GM12878 (cell line): ENCODE data around the gene CXXC5. TPM values are rescaled to one million over a fixed set of nuclear protein-coding genes. Genes with fewer than 3 reads are reported as not detected.

ENCODE experiments used
- ATAC-seq: fragments of 200-7000 bp; cut with Tn5 transposase; 3 replicates; pipeline ENCODE4 v1.9.1; 2020; ENCODE audit warnings: mild to moderate bottlenecking, moderate library complexity
- BruUV-seq: library from RNA; stranded (reverse); fragments of 400-500 nt; replicated peaks from 2 replicates; lab custom pipeline; 2021; lab: Mats Ljungman, UMichigan
- CTCF ChIA-PET: fragments of 300-600 bp; sonication (Branson Sonifier 250); formaldehyde crosslinking; extraction: SDS; loops from one replicate; lab custom pipeline; 2021; ENCODE audit warnings: inconsistent platforms; lab: Yijun Ruan, JAX
- POLR2A ChIA-PET: fragments of 350-600 bp; formaldehyde crosslinking; extraction: SDS; loops from one replicate; lab custom pipeline; 2021; ENCODE audit warnings: inconsistent platforms; lab: Charles Lee
- RAD21 ChIA-PET: fragments of 300-600 bp; sonication (Branson Sonifier 250); formaldehyde crosslinking; loops from one replicate; lab custom pipeline; 2023; ENCODE audit warnings: antibody characterized with exemption; ENCODE audit not compliant: unreplicated experiment; lab: Charles Lee
- SMC1A ChIA-PET: fragments of 300-600 bp; sonication (Branson Sonifier 250); formaldehyde crosslinking; loops from one replicate; lab custom pipeline; 2023; ENCODE audit not compliant: unreplicated experiment, uncharacterized antibody; lab: Charles Lee
- DNase-seq: peaks from one replicate; pipeline ENCODE4 v3.0.0-alpha.2; 2011; ENCODE audit warnings: low read depth, low spot score
- FAIRE-seq: peaks from 3 replicates; lab custom pipeline; 2011; peaks lifted over from hg19 to GRCh38; lab: Jason Lieb, UNC
- H2AFZ ChIP-seq: 2 replicates; pipeline ENCODE4 v1.6.0; 2011; ENCODE audit warnings: low read depth, low read length, control low read depth; ENCODE audit not compliant: control insufficient read depth
- H3K27ac ChIP-seq: 2 replicates; pipeline ENCODE4 v1.5.1; 2011; ENCODE audit warnings: control low read depth; ENCODE audit not compliant: control insufficient read depth, insufficient read depth
- H3K27me3 ChIP-seq, 2 experiments: replicated peaks in 1 of 2; 2 replicates each; pipeline versions ENCODE4 v1.6.0 to v1.6.1; 2011; ENCODE audit warnings: low read length in 1 of 2; ENCODE audit not compliant: control insufficient read depth in 2 of 2, insufficient read depth in 2 of 2
- H3K36me3 ChIP-seq, 2 experiments: 2 replicates each; pipeline ENCODE4 v1.5.1; 2011; ENCODE audit warnings: low read length in 1 of 2; ENCODE audit not compliant: control insufficient read depth in 2 of 2, insufficient read depth in 2 of 2
- H3K4me1 ChIP-seq: 2 replicates; pipeline ENCODE4 v1.6.1; 2011; ENCODE audit warnings: mild to moderate bottlenecking, low read length, moderate library complexity, mixed read lengths; ENCODE audit not compliant: control insufficient read depth, insufficient read depth
- H3K4me2 ChIP-seq: 2 replicates; pipeline ENCODE4 v1.6.0; 2011; ENCODE audit warnings: control low read depth; ENCODE audit not compliant: control insufficient read depth, insufficient read depth
- H3K4me3 ChIP-seq: fragments of 200-600 bp; sonication (generic); 2 replicates; pipeline ENCODE4 v1.5.1; 2016
- H3K79me2 ChIP-seq: 2 replicates; pipeline ENCODE4 v1.6.0; 2011; ENCODE audit warnings: low read length; ENCODE audit not compliant: control insufficient read depth, insufficient read depth
- H3K9ac ChIP-seq: 2 replicates; pipeline ENCODE4 v1.8.0; 2011; ENCODE audit warnings: low read length, control low read depth, mixed read lengths; ENCODE audit not compliant: control insufficient read depth, insufficient read depth
- H3K9me3 ChIP-seq: replicated peaks from 3 replicates; pipeline ENCODE4 v1.5.1; 2011; ENCODE audit warnings: mild to moderate bottlenecking, low read length; ENCODE audit not compliant: control insufficient read depth, insufficient read depth
- H4K20me1 ChIP-seq: 2 replicates; pipeline ENCODE4 v1.6.0; 2011; ENCODE audit not compliant: control insufficient read depth, insufficient read depth
- BMI1 ChIP-seq: fragments of 450-650 bp; IDR thresholded peaks from 2 replicates; pipeline ENCODE4 v1.6.1; 2016; ENCODE audit warnings: mild to moderate bottlenecking, moderate library complexity, borderline replicate concordance
- NFIC ChIP-seq: IDR thresholded peaks from 2 replicates; pipeline ENCODE4 v1.6.1; 2012; ENCODE audit warnings: low read depth, mild to moderate bottlenecking, inconsistent platforms, low read length, moderate library complexity
- NR2C1 ChIP-seq: fragments of 450-650 bp; IDR thresholded peaks from 2 replicates; pipeline ENCODE4 v1.6.1; 2017; ENCODE audit warnings: antibody characterized with exemption, mild to moderate bottlenecking, moderate library complexity
- NR2F1 ChIP-seq: fragments of 450-650 bp; conservative IDR thresholded peaks from 2 replicates; pipeline ENCODE4 v1.6.1; 2017; ENCODE audit warnings: mild to moderate bottlenecking
- PAX5 ChIP-seq: IDR thresholded peaks from 2 replicates; pipeline ENCODE4 v1.6.1; 2011; ENCODE audit warnings: low read depth, low read length, borderline replicate concordance
- PAX8 ChIP-seq: fragments of 450-650 bp; IDR thresholded peaks from 2 replicates; pipeline ENCODE4 v1.6.1; 2017; ENCODE audit warnings: mild to moderate bottlenecking, moderate library complexity
- PML ChIP-seq: IDR thresholded peaks from 2 replicates; pipeline ENCODE4 v1.6.1; 2012; ENCODE audit warnings: low read length, inconsistent platforms
- SIN3A ChIP-seq: IDR thresholded peaks from 2 replicates; pipeline ENCODE4 v1.6.1; 2012; ENCODE audit warnings: low read depth, low read length, improper control_type of control experiment
- SMARCA5 ChIP-seq: fragments of 450-650 bp; IDR thresholded peaks from 2 replicates; pipeline ENCODE4 v1.6.1; 2017; ENCODE audit warnings: mild to moderate bottlenecking
- SUPT20H ChIP-seq: IDR thresholded peaks from 2 replicates; pipeline ENCODE4 v1.6.1; 2011; ENCODE audit warnings: low read depth, mild to moderate bottlenecking, low read length, moderate library complexity, borderline replicate concordance; ENCODE audit not compliant: control insufficient read depth
- TCF3 ChIP-seq: IDR thresholded peaks from 2 replicates; pipeline ENCODE4 v1.6.1; 2012; ENCODE audit warnings: low read depth, mild to moderate bottlenecking, low read length, borderline replicate concordance; ENCODE audit not compliant: insufficient read depth
- ZNF217 ChIP-seq: fragments of 450-650 bp; IDR thresholded peaks from 2 replicates; pipeline ENCODE4 v1.6.1; 2017; ENCODE audit warnings: antibody characterized with exemption, mild to moderate bottlenecking
- WGBS: methylation state at CpG from one replicate; pipeline ENCODE4 v1.1.6; 2016; ENCODE audit warnings: low lambda C conversion rate; ENCODE audit not compliant: insufficient replicate concordance, insufficient coverage; ENCODE audit errors: missing lambda C conversion rate; 5-methylcytosine and 5-hydroxymethylcytosine counted together
- in situ Hi-C: fragments of 300-500 bp; cut with MboI; formaldehyde crosslinking; loops from 9 replicates; pipeline ENCODE4 v1.14.3; 2018; ENCODE audit warnings: mixed read lengths
- intact Hi-C: fragments of 100-400 bp; cut with micrococcal nuclease; formaldehyde crosslinking; loops from one replicate; pipeline ENCODE4 v1.14.2; 2022; ENCODE audit not compliant: unreplicated experiment
- polyA plus RNA-seq, 11 experiments: library from polyadenylated mRNA; depleted of rRNA in 4 of 11; unstranded in 6 of 11; stranded (reverse) in 5 of 11; fragments of >200 nt; fragmentation: Nextera tagmentation in 4 of 11; fragmentation: Illumina TruSeq in 1 of 11; extraction: Ambion mirVana in 4 of 11; extraction: Trizol in 1 of 11; gene quantifications; 1 replicate in 1 of 11; 2 replicates in 10 of 11; pipeline versions ENCODE4 v1.2.1 to v1.2.3, GENCODE V29; 2011 to 2016; ENCODE audit warnings: inconsistent platforms in 2 of 11, missing spikeins in 2 of 11, low read depth in 1 of 11
- total RNA-seq, 4 experiments: library from RNA; depleted of rRNA in 3 of 4; stranded (reverse); fragments of >200 nt in 3 of 4; fragmentation: Illumina TruSeq in 1 of 4; extraction: Trizol in 1 of 4; gene quantifications; 2 replicates each; pipeline versions ENCODE4 v1.2.1 to v1.2.3, GENCODE V29; 2013 to 2021
- TF ChIP-seq, protein P1 (sequence below): fragments of 450-650 bp; conservative IDR thresholded peaks from 2 replicates; pipeline ENCODE4 v1.6.1; 2017; ENCODE audit warnings: mild to moderate bottlenecking, moderate library complexity
- TF ChIP-seq, protein P2 (sequence below): IDR thresholded peaks from 2 replicates; pipeline ENCODE4 v1.6.1; 2012; ENCODE audit warnings: mild to moderate bottlenecking, low read depth, low read length
- TF ChIP-seq, protein P3 (sequence below): IDR thresholded peaks from 2 replicates; pipeline ENCODE4 v1.6.1; 2012; ENCODE audit warnings: low read depth, low read length, improper control_type of control experiment
- TF ChIP-seq, protein P4 (sequence below): IDR thresholded peaks from 2 replicates; pipeline ENCODE4 v1.6.1; 2011; ENCODE audit warnings: low read depth, mild to moderate bottlenecking, low read length, moderate library complexity, borderline replicate concordance; ENCODE audit errors: extremely low read depth

CXXC5 gene
- total and polyA plus RNA-seq, 10 of the 15 experiments (the other 5 are each of a cell fraction or from before 2014, with no cell fraction given): 1.8 to 90.8 (median 40.7) TPM

DNA sequence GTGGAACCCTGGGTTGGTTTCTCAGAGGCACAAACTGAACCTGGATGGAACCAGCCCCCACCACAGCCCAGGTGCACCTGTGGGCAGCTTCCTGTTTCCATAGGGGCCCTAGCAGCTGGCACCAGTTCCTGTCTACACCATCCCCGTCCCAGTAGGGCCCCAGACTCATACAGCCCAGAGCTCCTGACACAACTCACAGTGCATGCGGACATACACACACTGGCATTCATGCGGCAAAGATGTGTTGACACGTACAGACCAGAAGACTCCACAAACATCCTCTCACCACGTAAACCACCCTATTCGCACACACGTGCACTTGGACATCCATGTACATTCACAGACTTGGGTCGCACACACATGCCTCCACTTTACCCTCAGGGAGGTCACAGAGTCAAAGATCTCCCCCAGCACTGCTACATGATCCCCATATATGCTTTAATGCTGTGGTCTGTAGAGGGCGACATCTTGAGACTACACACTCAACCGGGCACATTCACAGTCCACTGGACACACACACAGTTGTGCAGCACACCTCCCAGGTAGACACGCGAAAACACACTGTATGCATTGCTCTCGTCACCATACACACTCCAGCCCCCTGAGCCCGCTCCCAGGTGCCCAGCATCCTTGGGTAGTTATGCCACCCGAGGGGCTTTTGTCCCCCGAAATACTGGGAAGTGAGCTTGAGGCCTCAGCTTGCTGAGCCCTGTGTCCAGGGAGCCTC lies 22.4 kb downstream of the CXXC5 start:
- peak overlapping the region; percentile 92 for H3K4me2 ChIP-seq
- intact Hi-C loops: loop anchor here (1.0 kb wide), 2 partner anchors 22 to 34 kb away; partner anchors contain the start of gene CXXC5
- no peak for TF ChIP-seq BMI1
- TF ChIP-seq SUPT20H: no peak
- TF ChIP-seq, protein P1, sequence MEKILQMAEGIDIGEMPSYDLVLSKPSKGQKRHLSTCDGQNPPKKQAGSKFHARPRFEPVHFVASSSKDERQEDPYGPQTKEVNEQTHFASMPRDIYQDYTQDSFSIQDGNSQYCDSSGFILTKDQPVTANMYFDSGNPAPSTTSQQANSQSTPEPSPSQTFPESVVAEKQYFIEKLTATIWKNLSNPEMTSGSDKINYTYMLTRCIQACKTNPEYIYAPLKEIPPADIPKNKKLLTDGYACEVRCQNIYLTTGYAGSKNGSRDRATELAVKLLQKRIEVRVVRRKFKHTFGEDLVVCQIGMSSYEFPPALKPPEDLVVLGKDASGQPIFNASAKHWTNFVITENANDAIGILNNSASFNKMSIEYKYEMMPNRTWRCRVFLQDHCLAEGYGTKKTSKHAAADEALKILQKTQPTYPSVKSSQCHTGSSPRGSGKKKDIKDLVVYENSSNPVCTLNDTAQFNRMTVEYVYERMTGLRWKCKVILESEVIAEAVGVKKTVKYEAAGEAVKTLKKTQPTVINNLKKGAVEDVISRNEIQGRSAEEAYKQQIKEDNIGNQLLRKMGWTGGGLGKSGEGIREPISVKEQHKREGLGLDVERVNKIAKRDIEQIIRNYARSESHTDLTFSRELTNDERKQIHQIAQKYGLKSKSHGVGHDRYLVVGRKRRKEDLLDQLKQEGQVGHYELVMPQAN: 0 out of 2 replicates have a peak, but pooled peaks have one; percentile 43
- no peak for TF ChIP-seq PML
- TF ChIP-seq, protein P2, sequence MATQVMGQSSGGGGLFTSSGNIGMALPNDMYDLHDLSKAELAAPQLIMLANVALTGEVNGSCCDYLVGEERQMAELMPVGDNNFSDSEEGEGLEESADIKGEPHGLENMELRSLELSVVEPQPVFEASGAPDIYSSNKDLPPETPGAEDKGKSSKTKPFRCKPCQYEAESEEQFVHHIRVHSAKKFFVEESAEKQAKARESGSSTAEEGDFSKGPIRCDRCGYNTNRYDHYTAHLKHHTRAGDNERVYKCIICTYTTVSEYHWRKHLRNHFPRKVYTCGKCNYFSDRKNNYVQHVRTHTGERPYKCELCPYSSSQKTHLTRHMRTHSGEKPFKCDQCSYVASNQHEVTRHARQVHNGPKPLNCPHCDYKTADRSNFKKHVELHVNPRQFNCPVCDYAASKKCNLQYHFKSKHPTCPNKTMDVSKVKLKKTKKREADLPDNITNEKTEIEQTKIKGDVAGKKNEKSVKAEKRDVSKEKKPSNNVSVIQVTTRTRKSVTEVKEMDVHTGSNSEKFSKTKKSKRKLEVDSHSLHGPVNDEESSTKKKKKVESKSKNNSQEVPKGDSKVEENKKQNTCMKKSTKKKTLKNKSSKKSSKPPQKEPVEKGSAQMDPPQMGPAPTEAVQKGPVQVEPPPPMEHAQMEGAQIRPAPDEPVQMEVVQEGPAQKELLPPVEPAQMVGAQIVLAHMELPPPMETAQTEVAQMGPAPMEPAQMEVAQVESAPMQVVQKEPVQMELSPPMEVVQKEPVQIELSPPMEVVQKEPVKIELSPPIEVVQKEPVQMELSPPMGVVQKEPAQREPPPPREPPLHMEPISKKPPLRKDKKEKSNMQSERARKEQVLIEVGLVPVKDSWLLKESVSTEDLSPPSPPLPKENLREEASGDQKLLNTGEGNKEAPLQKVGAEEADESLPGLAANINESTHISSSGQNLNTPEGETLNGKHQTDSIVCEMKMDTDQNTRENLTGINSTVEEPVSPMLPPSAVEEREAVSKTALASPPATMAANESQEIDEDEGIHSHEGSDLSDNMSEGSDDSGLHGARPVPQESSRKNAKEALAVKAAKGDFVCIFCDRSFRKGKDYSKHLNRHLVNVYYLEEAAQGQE: no peak
- no peak for TF ChIP-seq PAX8
- TF ChIP-seq ZNF217: no peak; the same call in 1 of the 2 replicates
- peak; percentile 67; the same call in 1 of the 2 replicates for TF ChIP-seq SMARCA5
- TF ChIP-seq NR2C1: no peak
- peak; percentile 98 for TF ChIP-seq TCF3
- TF ChIP-seq, protein P3, sequence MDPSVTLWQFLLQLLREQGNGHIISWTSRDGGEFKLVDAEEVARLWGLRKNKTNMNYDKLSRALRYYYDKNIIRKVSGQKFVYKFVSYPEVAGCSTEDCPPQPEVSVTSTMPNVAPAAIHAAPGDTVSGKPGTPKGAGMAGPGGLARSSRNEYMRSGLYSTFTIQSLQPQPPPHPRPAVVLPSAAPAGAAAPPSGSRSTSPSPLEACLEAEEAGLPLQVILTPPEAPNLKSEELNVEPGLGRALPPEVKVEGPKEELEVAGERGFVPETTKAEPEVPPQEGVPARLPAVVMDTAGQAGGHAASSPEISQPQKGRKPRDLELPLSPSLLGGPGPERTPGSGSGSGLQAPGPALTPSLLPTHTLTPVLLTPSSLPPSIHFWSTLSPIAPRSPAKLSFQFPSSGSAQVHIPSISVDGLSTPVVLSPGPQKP: no peak
- TF ChIP-seq, protein P4, sequence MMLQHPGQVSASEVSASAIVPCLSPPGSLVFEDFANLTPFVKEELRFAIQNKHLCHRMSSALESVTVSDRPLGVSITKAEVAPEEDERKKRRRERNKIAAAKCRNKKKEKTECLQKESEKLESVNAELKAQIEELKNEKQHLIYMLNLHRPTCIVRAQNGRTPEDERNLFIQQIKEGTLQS: no peak
- TF ChIP-seq PAX5: peak; percentile 62; the same call in 1 of the 2 replicates
- no peak for TF ChIP-seq SIN3A
- TF ChIP-seq NR2F1: peak; percentile 66
- no peak for TF ChIP-seq NFIC

More for the DNA sequence above, 22.4 kb downstream of the CXXC5 start:
- peaks cover 54% of the 10 kb centered on the region for H3K4me1 ChIP-seq
- ChIA-PET SMC1A (interaction anchor here (0.6 to 13.6 kb wide), 11 partner anchors 11 to 250 kb away, joined by 3 to 151 read pairs (median 14); partner anchors contain the start of gene CXXC5), POLR2A (interaction anchor here (0.7 to 16.9 kb wide), 13 partner anchors 11 to 78 kb away, joined by 3 to 163 read pairs (median 10); partner anchors contain the start of gene CXXC5), RAD21 (interaction anchor here (0.6 to 14.6 kb wide), 14 partner anchors 11 to 248 kb away, joined by 3 to 186 read pairs (median 16); partner anchors contain the start of gene CXXC5), CTCF (interaction anchor here (0.6 to 13.8 kb wide), 25 partner anchors 9 to 606 kb away, joined by 3 to 186 read pairs (median 4); no protein-coding TSS in a partner anchor)
- peak overlapping the region; percentile 93 for H3K9ac ChIP-seq
- under 1% methylated on average over 16 of the region's 16 CpGs for WGBS
- in situ Hi-C loops: no loop called here
- peak; percentile 91 for FAIRE-seq
- no TSS peak for BruUV-seq
- no peaks in the 10 kb centered on the region for H3K27me3 ChIP-seq
- peaks cover 95% of the 10 kb centered on the region for H3K79me2 ChIP-seq
- peak overlapping the region; percentile 84 for H3K4me3 ChIP-seq
- peak; percentile 90 for DNase-seq
- H3K27ac ChIP-seq: peak overlapping the region; percentile 99
- peak overlapping the region; percentile 26; the same call in 1 of the 2 replicates for H2AFZ ChIP-seq
- peak; percentile 59 for ATAC-seq
- H4K20me1 ChIP-seq: peaks cover 4% of the 10 kb centered on the region; the same call in 1 of the 2 replicates
- peaks cover 3 to 6% of the 10 kb centered on the region in 2 experiments for H3K36me3 ChIP-seq
- H3K9me3 ChIP-seq: no peaks in the 10 kb centered on the region
